GM08714 (cell line): ENCODE data around the gene RXFP2.

Experiments used
- H3K4me3 ChIP-seq: fragments of 200-500 bp; sonication (Bioruptor generic); 2 replicates; pipeline ENCODE4 v1.5.1; 2014; ENCODE audit warnings: mild to moderate bottlenecking, low read length, inconsistent platforms
- ZNF274 ChIP-seq: IDR thresholded peaks from 2 replicates; pipeline ENCODE4 v1.6.1; 2012; ENCODE audit warnings: mild to moderate bottlenecking, low read depth, low read length

The RXFP2 gene

DNA sequence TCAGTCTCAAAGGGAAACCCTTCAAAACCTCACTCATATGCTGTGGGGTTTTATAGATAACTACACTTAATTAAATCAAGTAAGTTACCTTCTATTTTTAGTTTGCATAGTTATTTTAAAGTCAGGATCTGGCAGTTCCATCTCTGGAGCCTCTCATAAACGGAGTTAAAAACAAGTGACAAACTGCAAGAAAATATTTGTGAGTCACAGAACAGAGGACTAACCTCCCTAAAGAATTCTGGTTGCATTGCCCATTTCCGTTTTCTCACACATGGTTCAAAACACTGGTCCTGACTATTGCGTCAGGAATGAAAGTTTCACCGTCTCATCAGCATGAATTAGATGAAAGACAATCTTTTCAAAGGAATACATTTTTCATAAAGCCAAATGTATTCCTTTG lies 10.6 kb downstream of the RXFP2 start:
- H3K4me3 ChIP-seq = no peak overlapping the region
- no peak for TF ChIP-seq ZNF274

- no peak overlapping the region for H3K4me3 ChIP-seq
- no peak for TF ChIP-seq ZNF274
These were observed 15.9 kb downstream of the RXFP2 start for GRCh38 chr13:31755211-31755610.

DNA sequence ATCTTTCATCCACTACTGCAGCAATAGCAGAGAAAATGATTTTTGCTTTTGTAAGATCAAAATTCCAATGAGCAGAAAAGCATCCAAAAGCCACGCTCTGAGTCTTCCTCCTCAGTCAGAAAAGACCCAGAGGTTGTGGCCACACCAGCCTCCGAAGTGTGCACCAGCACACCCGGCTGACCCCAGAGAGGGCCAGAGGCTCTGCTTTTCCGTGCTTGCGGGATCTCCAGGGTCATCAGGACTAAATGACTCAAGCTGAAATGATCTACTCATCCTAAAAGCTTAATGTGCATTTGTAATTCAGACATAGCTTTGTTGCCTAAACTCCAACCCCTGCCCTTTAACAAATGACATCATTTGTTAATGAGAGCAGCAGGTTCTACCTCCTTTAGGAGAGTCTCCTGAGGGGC lies 16.5 kb downstream of the RXFP2 start:
- no peak overlapping the region for H3K4me3 ChIP-seq
- no peak for TF ChIP-seq ZNF274

- TF ChIP-seq ZNF274 = no peak
- H3K4me3 ChIP-seq = no peak overlapping the region
These were observed 17.0 kb downstream of the RXFP2 start for GRCh38 chr13:31756346-31756745.

GRCh38 chr13:31761951-31762350 lies 22.6 kb downstream of the RXFP2 start:
- H3K4me3 ChIP-seq = no peak overlapping the region
- no peak for TF ChIP-seq ZNF274

DNA sequence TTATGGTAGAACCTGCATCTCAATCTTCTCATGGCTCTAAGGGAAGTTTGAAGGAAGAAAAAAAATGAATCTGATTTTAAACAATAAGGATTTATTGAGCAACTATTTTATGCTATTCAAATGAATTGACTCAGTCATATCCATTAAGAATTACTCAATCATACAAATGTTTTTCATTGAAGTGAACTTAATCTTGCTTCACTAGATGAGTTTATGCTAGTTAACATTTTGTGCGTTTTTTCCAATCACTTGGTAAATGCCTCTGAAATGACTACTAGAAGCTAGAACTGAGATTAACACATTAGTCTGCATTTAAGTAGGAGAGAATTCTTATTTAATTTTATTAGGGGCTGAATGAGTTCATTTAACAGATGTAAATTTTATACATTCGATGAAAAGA lies 25.2 kb downstream of the RXFP2 start:
- no peak overlapping the region for H3K4me3 ChIP-seq
- TF ChIP-seq ZNF274 = no peak

DNA sequence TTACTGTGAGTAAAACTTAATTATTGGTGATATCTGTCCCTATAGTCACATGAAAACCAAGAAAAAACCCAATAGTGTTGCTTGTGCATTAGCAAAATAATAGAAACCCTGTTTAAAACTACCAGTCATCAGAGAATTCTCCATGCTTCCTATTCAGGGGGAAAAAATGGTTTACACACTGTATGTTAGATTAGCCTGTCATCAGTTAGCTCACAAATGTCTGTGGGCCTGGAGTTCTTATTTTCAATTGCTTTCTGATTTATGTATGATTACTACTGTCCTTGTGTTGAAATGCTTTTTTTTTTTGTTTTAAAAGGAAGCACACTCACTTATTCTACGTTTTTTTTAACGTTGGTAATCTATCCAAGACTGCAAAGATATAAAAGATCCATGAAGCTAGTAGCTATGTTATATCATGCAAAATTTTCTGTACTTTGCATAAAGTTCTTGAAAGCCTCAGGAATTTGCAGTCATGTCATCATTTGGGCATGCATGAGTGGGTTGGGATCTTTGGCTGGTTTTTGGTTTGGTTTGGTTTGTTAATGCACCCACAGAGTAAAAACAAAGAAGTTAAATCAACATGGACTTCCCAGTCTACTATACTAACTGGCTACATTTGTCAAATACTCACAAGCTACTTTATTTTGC lies 25.9 kb downstream of the RXFP2 start:
- no peak for TF ChIP-seq ZNF274

GRCh38 chr13:31767175-31767900 lies 28.0 kb downstream of the RXFP2 start:
- TF ChIP-seq ZNF274 = no peak
- no peak overlapping the region for H3K4me3 ChIP-seq

More for the DNA sequence above, 25.9 kb downstream of the RXFP2 start:
- H3K4me3 ChIP-seq = no peak overlapping the region

DNA sequence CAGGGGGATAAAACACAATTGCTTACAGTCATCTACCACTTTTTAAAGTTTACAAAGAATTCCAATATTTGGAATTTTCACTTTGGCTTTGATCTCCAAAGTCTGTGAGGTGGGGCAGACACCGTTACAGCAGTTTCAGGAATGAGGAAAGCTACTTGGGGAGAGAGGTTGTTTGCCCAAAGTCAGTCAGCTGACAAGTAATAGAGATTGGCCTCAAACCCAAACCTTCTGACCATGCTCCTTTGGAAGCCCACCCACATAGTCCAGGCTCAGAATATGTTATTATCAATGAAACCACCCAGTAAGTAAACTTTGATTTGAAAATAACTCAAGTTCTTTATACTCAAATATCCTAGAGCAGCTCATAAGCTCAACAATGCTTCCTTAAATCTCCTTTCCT lies 29.0 kb downstream of the RXFP2 start:
- no peak for TF ChIP-seq ZNF274
- H3K4me3 ChIP-seq = no peak overlapping the region

- no peak overlapping the region for H3K4me3 ChIP-seq
- no peak for TF ChIP-seq ZNF274
These were observed 30.2 kb downstream of the RXFP2 start for GRCh38 chr13:31769575-31769974.

DNA sequence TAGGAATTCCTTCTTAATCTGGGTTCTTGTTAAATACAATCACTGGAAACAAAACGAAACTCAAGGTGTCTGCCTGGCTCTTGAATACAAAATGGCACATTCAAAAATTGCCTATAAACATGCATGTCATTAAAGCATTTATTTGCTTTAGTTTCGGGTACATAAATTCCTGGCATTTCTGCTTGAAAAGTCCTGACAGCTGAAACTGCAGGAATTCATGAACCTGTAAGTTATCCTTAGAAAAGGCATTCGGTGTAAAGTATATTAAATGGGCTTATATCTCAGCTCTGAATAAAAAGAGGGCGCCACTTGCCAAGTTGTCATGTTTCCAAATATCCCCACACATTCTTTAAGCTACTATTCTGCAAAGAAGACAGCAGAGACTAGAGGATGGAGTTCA lies 32.9 kb downstream of the RXFP2 start:
- no peak for TF ChIP-seq ZNF274
- no peak overlapping the region for H3K4me3 ChIP-seq

DNA sequence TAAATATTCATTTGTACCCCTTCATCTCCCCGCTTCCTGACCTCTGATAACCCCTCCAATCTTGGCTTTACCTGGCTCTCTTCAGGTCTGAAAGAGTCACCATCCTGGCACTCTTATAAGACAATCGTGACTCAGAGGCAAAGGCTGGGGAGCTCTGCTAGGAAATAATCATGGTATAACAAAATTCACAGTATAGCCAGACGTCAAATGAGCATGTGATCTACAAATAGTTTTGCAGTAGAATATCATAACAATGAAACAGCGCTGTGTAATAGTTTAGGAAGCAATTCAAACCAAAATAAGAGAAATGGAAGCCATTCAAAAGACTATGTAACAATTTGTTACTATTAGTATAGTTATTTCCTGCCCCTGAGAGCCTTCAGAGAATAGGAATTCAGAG lies 34.2 kb downstream of the RXFP2 start:
- no peak for TF ChIP-seq ZNF274
- H3K4me3 ChIP-seq = no peak overlapping the region

GRCh38 chr13:31774186-31774750 lies 34.9 kb downstream of the RXFP2 start:
- no peak for TF ChIP-seq ZNF274
- H3K4me3 ChIP-seq = no peak overlapping the region

DNA sequence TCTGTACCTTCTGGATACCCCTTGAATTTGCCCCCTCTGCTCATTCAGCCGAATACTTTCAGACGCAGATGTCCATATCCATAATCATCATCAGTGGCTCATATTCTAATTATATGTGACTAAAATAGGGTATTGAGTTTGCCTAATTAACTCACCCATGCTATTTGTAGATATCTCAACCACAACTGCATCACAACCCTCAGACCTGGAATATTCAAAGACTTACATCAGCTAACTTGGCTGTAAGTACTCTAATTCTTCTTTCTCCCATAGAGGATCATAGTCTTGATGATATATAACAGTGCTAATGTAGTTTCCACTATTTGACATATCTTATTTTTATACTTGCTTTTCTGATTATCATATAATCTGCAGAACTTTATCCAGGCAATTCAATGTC lies 35.8 kb downstream of the RXFP2 start:
- no peak for TF ChIP-seq ZNF274
- H3K4me3 ChIP-seq = no peak overlapping the region

DNA sequence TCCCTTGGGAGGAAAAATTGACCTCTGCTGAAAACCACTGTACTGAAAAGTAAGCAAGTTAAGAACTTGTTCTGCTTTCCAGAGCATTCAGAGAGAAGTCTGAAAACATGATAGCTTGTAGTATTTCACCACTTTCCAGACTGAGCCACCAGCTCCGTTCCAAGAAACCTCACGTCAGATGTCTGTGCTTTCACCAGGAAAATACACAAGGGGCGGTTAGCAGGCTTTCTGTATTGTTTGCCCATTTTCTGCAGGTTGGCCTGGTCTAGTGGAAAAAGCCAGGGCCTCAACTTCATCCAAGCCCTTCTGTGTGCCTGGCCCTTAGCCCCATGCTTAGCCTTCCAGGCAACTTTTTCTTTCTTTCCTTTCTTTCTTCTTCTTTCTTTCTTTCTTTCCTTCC lies 36.4 kb downstream of the RXFP2 start:
- no peak overlapping the region for H3K4me3 ChIP-seq
- TF ChIP-seq ZNF274 = no peak

DNA sequence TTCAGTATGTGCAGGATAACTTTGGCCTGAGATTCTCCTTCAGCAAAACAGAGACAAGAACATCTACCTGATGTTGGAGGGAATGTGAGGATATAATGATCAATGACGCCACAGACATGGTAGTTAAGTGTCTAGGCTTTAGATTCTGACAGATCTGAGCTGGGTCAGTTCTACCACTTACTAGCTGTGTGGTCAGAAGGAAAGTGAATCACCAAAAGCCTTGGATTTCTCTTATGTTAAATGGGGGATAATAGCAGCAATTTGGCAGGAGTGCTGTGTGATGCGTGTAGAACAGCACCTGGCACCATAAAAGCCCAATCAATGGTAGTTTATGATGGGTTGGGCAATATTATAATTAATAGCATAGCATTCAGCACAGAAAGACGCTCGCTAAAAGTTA lies 41.7 kb downstream of the RXFP2 start:
- no peak overlapping the region for H3K4me3 ChIP-seq
- TF ChIP-seq ZNF274 = no peak
